Fibroblast of lung (primary cell): ENCODE results near the gene PLEKHG4B. TPM values are rescaled to one million over a fixed set of nuclear protein-coding genes. Genes with fewer than 3 reads are reported as not detected.
A peak's percentile ranks its signal among the peaks of the same experiment; 100 is the strongest.

Experiments
- DNase-seq, 2 donors: peaks; one replicate each; pipeline versions ENCODE4 v3.0.0 to v3.0.0-alpha.2; 2010; ENCODE audit warnings: low read depth in 2 of 2
- H2AFZ ChIP-seq: 2 replicates; pipeline ENCODE4 v1.5.1; 2012; ENCODE audit warnings: low read length, control low read depth, inconsistent platforms
- H3K27ac ChIP-seq: 2 replicates; pipeline ENCODE4 v1.5.1; 2011; ENCODE audit warnings: low read length, control low read depth; ENCODE audit not compliant: insufficient read depth
- H3K27me3 ChIP-seq: 2 replicates; pipeline ENCODE4 v1.5.1; 2011; ENCODE audit warnings: mild to moderate bottlenecking, low read length; ENCODE audit not compliant: control insufficient read depth, insufficient read depth
- H3K36me3 ChIP-seq: 2 replicates; pipeline ENCODE4 v1.5.1; 2011; ENCODE audit warnings: low read length; ENCODE audit not compliant: control insufficient read depth, insufficient read depth
- H3K4me1 ChIP-seq: 2 replicates; pipeline ENCODE4 v1.5.1; 2011; ENCODE audit warnings: low read length; ENCODE audit not compliant: control insufficient read depth, insufficient read depth; ENCODE audit errors: extremely low read depth
- H3K4me2 ChIP-seq: 2 replicates; pipeline ENCODE4 v1.5.1; 2011; ENCODE audit warnings: low read length, control low read depth; ENCODE audit not compliant: insufficient read depth; ENCODE audit errors: extremely low read depth
- H3K4me3 ChIP-seq, 4 experiments: fragments of 200-600 bp in 1 of 4; sonication (generic) in 1 of 4; replicated peaks in 1 of 4; 2 replicates each; pipeline ENCODE4 v1.5.1; 2011 to 2016; ENCODE audit warnings: low read length in 4 of 4, low read depth in 3 of 4, mild to moderate bottlenecking in 3 of 4, control low read depth in 2 of 4, inconsistent platforms in 1 of 4, mixed read lengths in 1 of 4; ENCODE audit not compliant: insufficient read depth in 1 of 4; ENCODE audit errors: control extremely low read depth in 1 of 4
- H3K79me2 ChIP-seq: 2 replicates; pipeline ENCODE4 v1.5.1; 2012; ENCODE audit warnings: mild to moderate bottlenecking, low read length, inconsistent platforms; ENCODE audit not compliant: control insufficient read depth, insufficient read depth
- H3K9ac ChIP-seq: 2 replicates; pipeline ENCODE4 v1.5.1; 2011; ENCODE audit warnings: mild to moderate bottlenecking, low read length, control low read depth; ENCODE audit not compliant: insufficient read depth
- H3K9me3 ChIP-seq: 2 replicates; pipeline ENCODE4 v1.5.1; 2012; ENCODE audit warnings: low read depth, low read length; ENCODE audit not compliant: control insufficient read depth, insufficient read depth
- H4K20me1 ChIP-seq: 2 replicates; pipeline ENCODE4 v1.5.1; 2011; ENCODE audit warnings: low read length; ENCODE audit not compliant: control insufficient read depth, insufficient read depth; ENCODE audit errors: extremely low read depth
- CTCF ChIP-seq, 2 donors: IDR thresholded peaks in 1 of 2; conservative IDR thresholded peaks in 1 of 2; 1 replicate in 1 of 2; 2 replicates in 1 of 2; pipeline ENCODE4 v1.5.1; 2011 to 2012; ENCODE audit warnings: low read length in 2 of 2, control low read depth in 1 of 2, inconsistent platforms in 1 of 2, low read depth in 1 of 2, mild to moderate bottlenecking in 1 of 2
- EZH2 ChIP-seq: IDR thresholded peaks from 2 replicates; pipeline ENCODE4 v1.5.1; 2012; ENCODE audit warnings: low read length, control low read depth, mild to moderate bottlenecking; ENCODE audit errors: missing control alignments
- polyA plus RNA-seq, 2 donors: library from polyadenylated mRNA; depleted of rRNA in 1 of 2; stranded (reverse) in 1 of 2; unstranded in 1 of 2; fragments of >200 nt; gene quantifications; 2 replicates each; pipeline ENCODE4 v1.2.1, GENCODE V29; 2011 to 2012; ENCODE audit warnings: missing spikeins in 1 of 2
- total RNA-seq: library from RNA; depleted of rRNA; stranded (reverse); fragments of >200 nt; gene quantifications from 2 replicates; pipeline ENCODE4 v1.2.1, GENCODE V29; 2014

PLEKHG4B gene
- total and polyA plus RNA-seq, 2 donors (not counting 1 experiment from before 2014, with no cell fraction given) = under 0.01 to 0.08 TPM

GRCh38 chr5:126806-127205, 34.8 kb downstream of the PLEKHG4B start:
- no peaks in the 10 kb centered on the region for H3K9me3 ChIP-seq
- no peak overlapping the region for H3K4me3 ChIP-seq
- no peak overlapping the region for H3K4me2 ChIP-seq
- H3K27me3 ChIP-seq = peaks cover 2% of the 10 kb centered on the region
- no peaks in the 10 kb centered on the region for H4K20me1 ChIP-seq
- no peaks in the 10 kb centered on the region for H3K79me2 ChIP-seq
- TF ChIP-seq EZH2 (no peak), CTCF (conservative IDR thresholded peaks at IDR 0.05 in 1 of 2, IDR thresholded peaks at IDR 0.05 in 1 of 2; ENCODE audit: low read depth in 1 of 2, low read length in 2 of 2) (no peak)
- H3K4me1 ChIP-seq = no peaks in the 10 kb centered on the region
- no peak overlapping the region for H2AFZ ChIP-seq
- H3K36me3 ChIP-seq = no peaks in the 10 kb centered on the region
- no peak for DNase-seq
- no peak overlapping the region for H3K9ac ChIP-seq
- H3K27ac ChIP-seq = no peak overlapping the region

GRCh38 chr5:127886-128285, 35.9 kb downstream of the PLEKHG4B start:
- Histone ChIP-seq H3K27me3 (peaks cover 2% of the 10 kb centered on the region), H3K4me1 (no peaks in the 10 kb centered on the region), H3K4me2 (no peak overlapping the region), H3K4me3 (no peak overlapping the region), H3K9ac (no peak overlapping the region), H3K79me2 (no peaks in the 10 kb centered on the region), H4K20me1 (no peaks in the 10 kb centered on the region), H3K9me3 (no peaks in the 10 kb centered on the region), H2AFZ (no peak overlapping the region), H3K36me3 (no peaks in the 10 kb centered on the region), H3K27ac (no peak overlapping the region)
- DNase-seq = no peak
- TF ChIP-seq CTCF (conservative IDR thresholded peaks at IDR 0.05 in 1 of 2, IDR thresholded peaks at IDR 0.05 in 1 of 2; ENCODE audit: low read depth in 1 of 2, low read length in 2 of 2) (no peak), EZH2 (no peak)

GRCh38 chr5:128446-128845, 36.5 kb downstream of the PLEKHG4B start:
- H3K9me3 ChIP-seq = no peaks in the 10 kb centered on the region
- DNase-seq = peak in 1 of 2 donors; percentile 33
- no peaks in the 10 kb centered on the region for H3K36me3 ChIP-seq
- no peaks in the 10 kb centered on the region for H4K20me1 ChIP-seq
- no peaks in the 10 kb centered on the region for H3K79me2 ChIP-seq
- no peak overlapping the region for H3K4me2 ChIP-seq
- no peak overlapping the region for H3K4me3 ChIP-seq
- no peak overlapping the region for H3K9ac ChIP-seq
- H2AFZ ChIP-seq = no peak overlapping the region
- no peaks in the 10 kb centered on the region for H3K4me1 ChIP-seq
- no peak overlapping the region for H3K27ac ChIP-seq
- TF ChIP-seq EZH2 (no peak), CTCF (conservative IDR thresholded peaks at IDR 0.05 in 1 of 2, IDR thresholded peaks at IDR 0.05 in 1 of 2; ENCODE audit: low read depth in 1 of 2, low read length in 2 of 2) (no peak)
- H3K27me3 ChIP-seq = peaks cover 2% of the 10 kb centered on the region
